Measurements from ENCODE around the gene FLT1. TPM values are rescaled to one million over a fixed set of nuclear protein-coding genes. Genes with fewer than 3 reads are reported as not detected.

The FLT1 gene
- total and polyA plus RNA-seq, 2 of the 13 experiments (the other 11 are each of a cell fraction or from before 2014, with no cell fraction given) = 0.02 TPM; not detected in 1

DNA sequence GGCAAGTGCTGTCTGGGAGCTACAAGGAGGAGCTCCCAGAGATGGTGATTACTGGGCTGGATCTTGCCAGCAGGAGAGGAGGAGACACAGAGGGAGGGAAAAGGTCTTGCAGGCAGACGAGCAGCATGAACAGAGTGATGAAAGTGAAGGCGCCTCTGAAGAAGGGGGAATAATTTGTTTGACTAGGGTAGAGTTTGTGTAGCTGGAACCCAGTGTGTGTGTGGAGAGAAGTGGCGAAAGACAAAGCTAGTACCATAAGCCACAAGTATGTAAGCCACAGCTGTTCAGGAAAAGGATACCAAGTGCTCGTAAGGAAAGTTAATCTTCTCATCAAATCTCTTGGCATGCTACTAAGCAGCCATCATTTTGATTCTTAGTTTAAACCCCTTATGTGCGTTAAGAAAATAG lies 5.4 kb downstream of the FLT1 start (continued):
- TF ChIP-seq ATF7 (IDR thresholded peaks at IDR 0.05) (no peak), ATF7 (CRISPR knock-in tag; IDR thresholded peaks at IDR 0.05) (no peak), ZNF703 (CRISPR knock-in tag; IDR thresholded peaks at IDR 0.05; ENCODE audit: borderline replicate concordance) (no peak), ELF4 (CRISPR knock-in tag; IDR thresholded peaks at IDR 0.05; ENCODE audit: borderline replicate concordance) (no peak), HMG20B (CRISPR knock-in tag; conservative IDR thresholded peaks at IDR 0.05) (no peak)

GRCh38 chr13:28488376-28489005 lies 6.4 kb downstream of the FLT1 start:
- TF ChIP-seq SNAPC2 (CRISPR knock-in tag; IDR thresholded peaks at IDR 0.05) (no peak), TBX3 (IDR thresholded peaks at IDR 0.05; ENCODE audit: borderline replicate concordance) (no peak), ZNF790 (CRISPR knock-in tag; IDR thresholded peaks at IDR 0.05; ENCODE audit: borderline replicate concordance) (no peak), ZBTB44 (CRISPR knock-in tag; IDR thresholded peaks at IDR 0.05) (no peak), ZNF556 (CRISPR knock-in tag; IDR thresholded peaks at IDR 0.05; ENCODE audit: borderline replicate concordance) (no peak), ATF1 (CRISPR knock-in tag; IDR thresholded peaks at IDR 0.05) (no peak), ZNF264 (CRISPR knock-in tag; IDR thresholded peaks at IDR 0.05) (no peak)
- H3K4me3 ChIP-seq (replicated peaks in 1 of 3; ENCODE audit: insufficient read depth in 1 of 3, low read depth in 2 of 3, low read length in 3 of 3) = no peak overlapping the region
- H3K79me2 ChIP-seq (ENCODE audit: insufficient read depth, low read length) = no peaks in the 10 kb centered on the region
- no peaks in the 10 kb centered on the region for H3K9me3 ChIP-seq (ENCODE audit: low read length)
- 20% methylated on average over 8 of the region's 9 CpGs for WGBS (ENCODE audit: low lambda C conversion rate)
- FAIRE-seq (no peak), ATAC-seq (no peak), DNase-seq (ENCODE audit: low spot score) (no peak)
- H3K4me1 ChIP-seq (ENCODE audit: insufficient read depth, low read length) = no peaks in the 10 kb centered on the region
- H3K27me3 ChIP-seq (ENCODE audit: control insufficient read depth in 1 of 2, insufficient read depth in 2 of 2, low read length in 2 of 2) = peaks cover 0 to 6% of the 10 kb centered on the region in 2 experiments; a peak in 2 of 5 replicates
- no peaks in the 10 kb centered on the region for H4K20me1 ChIP-seq (ENCODE audit: insufficient read depth, low read length)
- intact Hi-C loops (cut with micrococcal nuclease; ENCODE audit: unreplicated experiment) = no loop called here
- BruUV-seq (replicated peaks) = no TSS peak
- ChIA-PET POLR2A (no interaction called here), CTCF (ENCODE audit: low intra/inter-chr PET ratio, low total read pairs) (no interaction called here)
- H3K36me3 ChIP-seq (replicated peaks in 1 of 2; ENCODE audit: control insufficient read depth in 1 of 2, insufficient read depth in 2 of 2, low read length in 2 of 2) = no peaks in the 10 kb centered on the region
- no peak overlapping the region for H3K9ac ChIP-seq (ENCODE audit: insufficient read depth, low read depth, low read length)
- no peak overlapping the region for H3K27ac ChIP-seq (ENCODE audit: extremely low read length, insufficient read depth, low read length)
- H2AFZ ChIP-seq (ENCODE audit: low read length) = no peak overlapping the region
- H3K4me2 ChIP-seq (ENCODE audit: low read depth, low read length) = no peak overlapping the region
- in situ Hi-C loops (cut with HindIII; ENCODE audit: extremely low pct_ligation_motif_present, low pct_unique_long_range_greater_than_20kb) = no loop called here
